Stimulated activated CD4-positive, alpha-beta T cell treated with anti-CD3 and anti-CD28 coated beads, Interleukin-4, amount 100 ng/mL, for 4 hours (primary cell): ENCODE data around the gene ZSWIM1.
"Not testable (repeated sequence)": the region's sequence is repeated elsewhere in the genome, so short reads cannot be mapped to it uniquely, and the experiment has no call there.

ENCODE experiments used
- DNase-seq, 2 experiments: peaks; one replicate each; pipeline ENCODE4 v3.0.0-alpha.2; 2020

Gene ZSWIM1

DNA sequence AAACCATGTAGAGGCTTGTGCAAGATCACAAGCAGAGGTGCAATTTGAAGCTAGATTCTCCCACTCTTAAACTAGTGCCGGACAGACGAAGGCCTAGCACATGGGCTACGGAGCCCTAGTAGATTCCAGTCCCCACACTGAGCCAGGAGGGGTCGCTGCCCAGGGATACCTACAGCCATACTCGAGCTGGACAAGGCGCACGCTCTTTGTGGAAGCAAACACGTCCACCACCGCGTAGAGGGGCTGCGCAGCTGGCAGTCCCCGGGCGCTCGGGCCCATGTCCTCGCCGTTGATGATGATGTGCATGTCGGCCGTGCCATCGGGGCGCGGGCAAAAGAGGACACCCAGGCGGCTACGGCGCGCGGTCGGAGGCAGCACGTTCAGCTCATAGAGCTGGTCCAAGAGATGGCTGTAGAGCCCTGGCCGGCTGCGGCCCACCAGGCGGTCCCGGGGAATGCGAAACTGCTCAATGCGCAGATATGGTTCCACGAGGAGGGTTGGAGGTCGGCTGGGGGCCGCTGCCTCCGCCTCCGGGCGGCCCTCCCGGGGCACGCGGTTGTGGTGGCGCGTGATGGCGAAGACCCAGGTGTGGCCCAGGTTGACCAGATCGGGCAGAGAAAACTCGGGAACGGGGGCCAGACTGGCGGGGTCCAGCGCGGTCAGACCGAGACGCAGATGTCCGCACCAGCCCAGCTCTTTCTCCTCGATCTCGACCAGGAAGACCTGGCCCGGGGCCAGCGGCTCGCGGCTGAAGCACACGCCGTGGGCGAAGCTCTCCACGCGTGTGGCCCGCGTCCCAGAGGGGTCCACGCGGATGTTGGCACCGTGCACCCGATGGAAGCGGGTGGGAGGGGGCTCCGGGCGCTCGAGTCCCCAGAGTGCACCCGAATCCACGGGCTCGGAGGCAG lies 9.3 kb downstream of the ZSWIM1 start:
- DNase-seq: peak; percentile 46 to 47

DNA sequence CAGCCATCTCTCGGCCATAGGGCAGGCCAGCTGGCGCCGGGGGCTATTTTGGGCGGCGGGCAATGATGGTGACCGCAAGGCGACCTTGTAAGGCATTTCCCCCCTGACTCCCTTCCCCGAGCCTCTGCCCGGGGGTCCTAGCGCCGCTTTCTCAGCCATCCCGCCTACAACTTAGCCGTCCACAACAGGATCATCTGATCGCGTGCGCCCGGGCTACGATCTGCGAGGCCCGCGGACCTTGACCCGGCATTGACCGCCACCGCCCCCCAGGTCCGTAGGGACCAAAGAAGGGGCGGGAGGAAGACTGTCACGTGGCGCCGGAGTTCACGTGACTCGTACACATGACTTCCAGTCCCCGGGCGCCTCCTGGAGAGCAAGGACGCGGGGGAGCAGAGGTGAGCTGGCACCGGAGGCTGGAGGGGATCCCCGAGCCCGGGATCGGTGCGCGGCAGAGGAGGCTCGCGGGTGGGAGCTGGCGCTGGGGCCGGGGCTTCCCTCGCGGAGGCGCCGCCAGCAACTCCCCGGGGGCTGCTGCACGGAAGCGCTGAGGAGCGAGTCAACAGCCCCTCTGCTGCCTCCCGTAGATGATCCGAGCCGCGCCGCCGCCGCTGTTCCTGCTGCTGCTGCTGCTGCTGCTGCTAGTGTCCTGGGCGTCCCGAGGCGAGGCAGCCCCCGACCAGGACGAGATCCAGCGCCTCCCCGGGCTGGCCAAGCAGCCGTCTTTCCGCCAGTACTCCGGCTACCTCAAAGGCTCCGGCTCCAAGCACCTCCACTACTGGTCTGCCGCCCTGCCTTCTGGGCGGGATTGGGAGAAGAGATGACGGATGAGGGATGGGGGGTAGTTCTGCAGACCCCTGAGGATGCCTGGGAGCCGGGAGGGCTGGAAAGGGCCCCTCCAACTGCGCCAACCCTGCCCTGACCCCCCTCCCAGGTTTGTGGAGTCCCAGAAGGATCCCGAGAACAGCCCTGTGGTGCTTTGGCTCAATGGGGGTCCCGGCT lies 10.3 kb downstream of the ZSWIM1 start, which contains the start of the genes CTSA and NEURL2:
TSS of gene CTSA (plus strand) at position 351 of the 999 bp plus-strand sequence. CDS start at position 585, 234 bp downstream.
TSS of gene NEURL2 (minus strand) at position 224 of the 999 bp plus-strand sequence. CDS start at position 7, 217 bp downstream.
- DNase-seq: peak; percentile 84 to 87

DNA sequence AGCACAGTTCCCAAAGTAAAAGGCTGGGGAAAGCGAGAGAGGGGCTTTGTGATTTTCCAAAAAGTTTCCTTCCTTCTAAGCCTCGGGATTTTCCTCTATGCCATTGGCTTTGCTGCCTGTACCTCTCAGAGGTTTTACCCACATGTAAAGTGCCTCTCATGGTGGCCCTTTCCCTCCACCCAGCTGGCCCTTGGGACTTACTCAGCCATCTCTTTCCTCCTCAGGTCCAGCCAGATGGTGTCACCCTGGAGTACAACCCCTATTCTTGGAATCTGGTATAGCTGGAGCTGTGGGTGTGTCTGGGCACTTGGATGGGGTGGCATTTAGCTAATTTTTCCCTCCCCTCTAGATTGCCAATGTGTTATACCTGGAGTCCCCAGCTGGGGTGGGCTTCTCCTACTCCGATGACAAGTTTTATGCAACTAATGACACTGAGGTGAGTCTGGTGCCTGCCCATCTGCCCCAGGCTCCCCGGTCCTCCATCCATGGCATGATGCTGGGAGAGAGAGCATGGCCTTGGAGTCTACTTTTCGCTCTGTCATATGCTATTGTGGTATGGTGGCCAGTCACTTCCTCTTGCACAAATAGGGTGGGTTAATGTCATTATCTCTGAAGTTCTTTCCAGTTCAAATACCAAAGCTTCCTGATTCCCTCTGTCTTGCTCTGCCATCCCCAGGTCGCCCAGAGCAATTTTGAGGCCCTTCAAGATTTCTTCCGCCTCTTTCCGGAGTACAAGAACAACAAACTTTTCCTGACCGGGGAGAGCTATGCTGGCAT lies 11.2 kb downstream of the ZSWIM1 start:
- no peak for DNase-seq

DNA sequence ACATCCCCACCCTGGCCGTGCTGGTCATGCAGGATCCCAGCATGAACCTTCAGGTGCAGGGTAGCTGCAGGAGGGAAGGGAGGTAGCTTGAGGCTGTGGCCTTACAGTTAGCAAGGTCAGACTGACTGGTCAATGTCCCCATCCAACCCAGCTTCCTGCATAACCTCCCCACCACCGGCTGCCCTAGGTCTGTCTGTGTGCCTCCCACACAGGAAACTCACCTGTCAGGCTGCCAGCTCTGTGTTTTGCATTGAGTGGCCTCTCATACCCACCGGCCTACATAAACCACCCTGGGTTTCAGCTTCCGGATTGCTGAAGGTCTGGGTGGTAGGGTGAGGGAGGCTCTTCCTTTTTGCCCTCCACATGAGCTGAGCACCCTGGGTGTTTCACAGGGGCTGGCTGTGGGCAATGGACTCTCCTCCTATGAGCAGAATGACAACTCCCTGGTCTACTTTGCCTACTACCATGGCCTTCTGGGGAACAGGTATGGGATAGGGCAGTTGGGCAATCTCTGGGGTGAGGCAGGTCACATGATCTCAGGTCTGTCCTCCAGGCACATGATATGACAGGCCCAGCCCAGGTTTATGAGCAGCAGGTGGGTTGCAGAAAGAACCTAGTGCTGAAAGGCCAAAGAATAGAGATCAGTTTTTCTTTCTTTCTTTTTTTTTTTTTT lies 11.9 kb downstream of the ZSWIM1 start:
- no peak for DNase-seq

DNA sequence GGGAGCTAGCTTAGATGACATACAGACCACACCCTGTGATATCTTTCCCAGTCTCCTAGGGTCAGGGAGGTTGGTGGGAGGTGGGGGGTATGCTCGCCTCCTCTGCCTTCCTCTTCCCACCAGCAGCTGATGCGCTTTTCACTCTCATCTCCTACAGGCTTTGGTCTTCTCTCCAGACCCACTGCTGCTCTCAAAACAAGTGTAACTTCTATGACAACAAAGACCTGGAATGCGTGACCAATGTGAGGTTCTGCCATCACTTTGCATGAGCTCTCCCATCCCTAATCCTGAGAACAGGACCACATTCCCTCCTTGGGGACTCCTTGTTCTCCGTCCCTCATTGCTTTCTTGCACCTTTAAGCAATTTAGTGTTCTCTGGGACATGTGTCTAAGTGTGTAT lies 12.8 kb downstream of the ZSWIM1 start:
- DNase-seq: no peak

DNA sequence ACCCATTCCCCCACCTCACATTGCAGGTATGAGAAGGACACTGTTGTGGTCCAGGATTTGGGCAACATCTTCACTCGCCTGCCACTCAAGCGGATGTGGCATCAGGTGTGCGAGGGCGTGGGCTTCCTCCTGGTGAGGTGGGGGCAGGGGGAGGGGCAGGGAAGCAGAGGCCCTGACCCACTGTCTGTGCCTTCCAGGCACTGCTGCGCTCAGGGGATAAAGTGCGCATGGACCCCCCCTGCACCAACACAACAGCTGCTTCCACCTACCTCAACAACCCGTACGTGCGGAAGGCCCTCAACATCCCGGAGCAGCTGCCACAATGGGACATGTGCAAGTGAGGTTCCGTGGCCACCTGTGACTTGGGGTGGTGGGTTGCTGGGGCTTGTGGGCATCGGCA lies 13.8 kb downstream of the ZSWIM1 start:
- no peak for DNase-seq

DNA sequence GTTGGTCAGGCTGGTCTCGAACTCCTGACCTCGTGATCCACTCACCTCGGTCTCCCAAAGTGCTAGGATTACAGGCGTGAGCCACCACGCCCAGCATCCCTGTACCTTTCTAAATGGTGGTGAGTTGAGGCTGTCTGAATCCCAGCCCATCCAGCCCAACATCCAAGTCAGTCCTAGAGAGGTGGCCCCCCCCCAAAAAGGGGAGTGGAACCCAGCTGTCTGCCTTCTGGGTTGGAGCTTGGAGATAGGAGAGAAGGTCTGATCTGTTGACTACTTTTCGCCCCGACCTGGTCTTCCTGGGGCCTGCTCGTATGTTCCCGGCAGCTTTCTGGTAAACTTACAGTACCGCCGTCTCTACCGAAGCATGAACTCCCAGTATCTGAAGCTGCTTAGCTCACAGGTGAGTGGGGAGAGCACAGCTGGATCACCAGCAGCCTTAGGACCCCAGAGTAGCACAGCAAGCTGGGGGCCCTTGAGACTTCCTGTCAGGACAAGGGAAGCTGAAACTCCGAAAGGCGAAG lies 15.7 kb downstream of the ZSWIM1 start:
- no peak for DNase-seq

DNA sequence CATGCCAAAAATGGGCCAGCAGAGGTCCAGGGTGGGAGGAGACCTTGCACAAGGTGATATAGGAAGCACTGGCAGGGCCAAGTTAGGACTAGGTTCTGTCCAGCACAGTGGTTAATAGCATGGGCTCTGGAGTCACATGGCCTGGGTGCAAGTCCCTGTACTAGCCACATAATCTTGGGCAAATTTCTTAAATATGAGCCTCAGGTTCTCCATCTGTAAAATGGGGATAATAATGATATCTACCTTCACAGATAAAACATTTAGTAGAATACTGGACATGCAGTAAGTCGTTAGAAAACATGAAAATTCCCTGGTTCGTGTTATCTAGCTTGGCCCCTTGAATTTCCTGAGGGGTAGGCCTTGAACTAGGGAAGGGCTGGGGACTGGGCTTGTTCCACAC lies 16.3 kb downstream of the ZSWIM1 start:
- DNase-seq: no peak

DNA sequence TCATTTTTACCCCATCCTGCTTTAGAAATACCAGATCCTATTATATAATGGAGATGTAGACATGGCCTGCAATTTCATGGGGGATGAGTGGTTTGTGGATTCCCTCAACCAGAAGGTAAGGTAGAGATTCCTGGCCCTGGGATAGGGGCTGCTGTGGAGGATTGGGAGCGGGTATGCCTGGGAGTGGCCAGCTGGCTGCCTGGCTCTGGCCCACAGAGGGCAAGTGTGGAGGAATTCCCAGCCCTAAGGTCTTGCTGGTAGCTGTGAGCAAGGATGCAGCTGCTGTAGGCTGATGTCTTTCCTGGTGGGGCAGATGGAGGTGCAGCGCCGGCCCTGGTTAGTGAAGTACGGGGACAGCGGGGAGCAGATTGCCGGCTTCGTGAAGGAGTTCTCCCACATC lies 16.7 kb downstream of the ZSWIM1 start:
- DNase-seq: no peak

DNA sequence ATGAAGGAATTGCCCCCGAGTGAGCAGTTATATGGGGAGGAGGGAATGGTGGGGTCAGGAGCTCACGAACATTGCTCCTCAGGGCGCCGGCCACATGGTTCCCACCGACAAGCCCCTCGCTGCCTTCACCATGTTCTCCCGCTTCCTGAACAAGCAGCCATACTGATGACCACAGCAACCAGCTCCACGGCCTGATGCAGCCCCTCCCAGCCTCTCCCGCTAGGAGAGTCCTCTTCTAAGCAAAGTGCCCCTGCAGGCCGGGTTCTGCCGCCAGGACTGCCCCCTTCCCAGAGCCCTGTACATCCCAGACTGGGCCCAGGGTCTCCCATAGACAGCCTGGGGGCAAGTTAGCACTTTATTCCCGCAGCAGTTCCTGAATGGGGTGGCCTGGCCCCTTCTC lies 17.3 kb downstream of the ZSWIM1 start:
- DNase-seq: no peak

DNA sequence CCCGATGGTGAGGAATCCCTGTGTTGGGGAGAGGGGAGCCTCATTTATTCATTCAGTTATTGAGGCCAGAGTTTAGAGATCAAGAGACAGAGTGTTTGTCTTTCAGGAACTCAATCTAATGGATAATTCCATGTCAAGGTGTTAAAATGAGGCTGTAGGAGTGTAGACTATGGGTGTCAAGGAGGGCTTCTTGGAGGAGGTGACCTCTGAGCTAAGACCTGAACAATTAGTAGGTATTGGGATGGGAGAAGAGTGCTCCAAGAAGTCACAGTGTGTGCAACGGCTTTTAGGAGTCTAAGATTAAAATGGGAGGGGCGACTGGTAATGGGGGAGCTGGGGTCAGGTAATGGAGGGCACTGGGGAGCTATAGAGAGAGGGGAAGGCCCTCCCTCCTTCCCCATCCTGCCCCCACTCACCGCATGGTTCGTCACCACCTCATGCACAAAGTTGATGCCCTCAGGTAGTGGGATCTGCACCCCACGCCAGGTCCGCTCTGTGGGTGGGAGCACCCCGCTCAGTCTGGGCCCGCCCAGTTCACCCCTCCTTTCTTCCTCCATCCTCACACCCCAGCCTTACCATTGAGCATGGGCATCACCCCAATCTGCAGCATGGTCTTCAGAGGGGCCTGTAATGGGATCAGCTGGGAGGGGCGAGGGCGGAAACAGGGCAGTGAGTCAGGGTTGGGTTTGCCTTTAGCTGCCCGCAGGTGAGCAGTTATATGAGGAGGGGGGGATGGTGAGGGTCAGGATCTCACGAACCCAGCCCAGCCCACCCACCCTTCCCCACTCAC lies 18.2 kb downstream of the ZSWIM1 start:
- DNase-seq: no peak

DNA sequence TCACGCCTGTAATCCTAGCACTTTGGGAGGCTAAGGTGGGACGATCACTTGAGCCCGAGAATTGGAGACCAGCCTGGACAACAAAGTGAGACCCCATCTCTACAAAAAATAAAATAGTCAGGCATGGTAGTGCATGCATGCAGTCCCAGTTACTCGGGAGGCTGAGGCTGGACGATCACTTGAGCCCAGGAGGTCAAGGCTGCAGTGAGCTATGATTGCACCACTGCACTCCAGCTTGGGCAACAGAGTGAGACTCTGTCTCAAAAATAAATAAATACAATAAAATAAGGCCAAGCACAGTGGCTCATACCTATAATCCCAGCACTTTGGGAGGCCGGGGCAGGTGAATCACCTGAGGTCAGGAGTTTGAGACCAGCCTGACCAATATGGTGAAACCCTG lies 20.3 kb downstream of the ZSWIM1 start:
- not testable (repeated sequence) for DNase-seq

DNA sequence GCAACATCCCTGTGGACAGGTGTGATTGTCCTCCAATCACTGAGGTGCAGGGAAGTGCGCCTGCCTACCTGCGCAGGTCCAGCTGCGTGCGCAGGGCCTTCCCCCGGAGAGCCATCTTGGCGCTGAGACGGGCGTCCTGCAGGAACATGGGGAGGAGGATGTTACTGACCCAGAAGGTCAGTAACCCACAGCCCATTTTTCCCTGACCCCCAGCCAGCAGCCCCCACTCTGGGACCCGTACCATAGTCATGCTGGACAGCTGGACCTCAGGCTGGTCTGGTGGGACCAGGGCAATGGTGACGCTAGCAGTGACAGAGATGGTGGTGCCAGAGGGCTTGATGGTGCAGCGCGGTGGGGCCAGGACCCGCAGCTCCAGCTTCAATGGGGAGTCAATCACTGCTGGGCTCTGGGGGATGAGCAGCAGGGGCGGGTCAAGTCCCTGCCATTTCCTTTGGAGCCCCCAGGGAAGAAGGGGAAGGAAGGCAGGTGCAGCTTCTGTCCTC lies 21.2 kb downstream of the ZSWIM1 start:
- no peak for DNase-seq

DNA sequence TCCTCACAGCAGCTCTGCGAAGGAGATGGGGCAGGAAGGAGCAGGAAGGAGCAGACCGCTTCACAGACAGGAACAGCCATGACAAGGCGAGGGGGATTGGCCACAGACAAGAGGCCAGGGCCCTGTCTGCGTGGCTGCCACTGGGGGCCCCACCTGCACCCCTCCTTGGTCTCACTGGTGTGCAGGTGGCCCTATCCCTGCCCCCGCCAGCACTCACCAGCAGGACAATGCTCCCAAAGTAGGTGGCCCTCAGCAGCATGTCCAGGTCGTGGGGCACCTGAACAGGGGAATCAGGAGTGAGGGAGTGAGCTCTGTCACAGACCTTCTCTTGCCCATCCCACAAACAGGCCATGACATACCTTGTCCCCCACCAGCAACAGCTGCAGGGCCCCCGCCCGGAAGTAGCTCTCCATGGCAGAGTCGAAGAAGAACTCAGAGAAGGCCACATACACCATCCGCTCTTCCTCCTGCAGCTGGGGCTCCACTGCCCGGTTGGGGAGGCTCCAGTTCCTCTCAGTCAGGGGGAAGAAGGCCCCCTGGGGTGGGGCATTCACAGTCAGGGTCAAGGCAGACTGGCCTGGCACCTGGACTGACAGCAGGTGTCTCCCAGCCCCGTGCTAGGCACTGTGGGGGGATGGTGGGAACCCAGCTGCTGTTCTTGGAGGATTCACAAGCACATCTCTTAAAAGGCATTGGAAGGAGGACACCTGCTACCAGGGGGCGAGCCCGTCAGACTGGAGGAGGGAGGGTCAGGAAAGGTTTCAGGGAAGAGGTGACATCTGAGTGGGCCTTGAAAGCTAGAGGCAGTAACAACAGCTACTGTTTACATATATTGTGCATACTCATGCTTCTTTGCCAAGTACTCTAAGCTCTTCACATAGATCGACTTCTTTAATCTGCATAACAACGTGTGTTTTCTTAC lies 23.8 kb downstream of the ZSWIM1 start:
- DNase-seq: no peak

DNA sequence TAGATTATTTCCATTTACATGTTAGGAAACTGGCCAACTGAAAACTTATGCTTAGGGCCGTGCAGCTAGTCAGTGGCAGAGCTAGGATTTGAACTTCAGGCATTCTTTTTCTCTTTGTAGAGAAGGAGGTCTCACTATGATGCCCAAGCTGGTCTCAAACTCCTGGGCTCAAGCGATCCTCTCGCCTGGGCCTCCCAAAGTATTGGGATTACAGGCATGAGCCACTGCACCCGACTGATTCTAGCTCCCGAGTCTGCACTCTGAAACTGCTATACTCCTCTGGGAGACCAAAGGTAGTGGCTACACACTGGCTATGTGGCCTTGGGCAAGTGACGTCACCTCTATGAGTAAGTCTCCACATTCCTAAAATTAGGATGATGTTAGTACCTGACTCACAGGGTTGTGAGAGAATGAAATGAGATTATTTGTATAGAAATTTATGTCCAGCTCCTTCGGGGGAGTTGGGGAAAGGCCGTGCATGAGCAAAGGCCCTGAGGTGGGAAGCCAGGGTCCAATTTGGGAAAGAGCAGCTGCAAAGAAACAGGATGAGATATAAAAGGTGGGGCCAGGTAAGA lies 24.6 kb downstream of the ZSWIM1 start:
- DNase-seq: no peak

DNA sequence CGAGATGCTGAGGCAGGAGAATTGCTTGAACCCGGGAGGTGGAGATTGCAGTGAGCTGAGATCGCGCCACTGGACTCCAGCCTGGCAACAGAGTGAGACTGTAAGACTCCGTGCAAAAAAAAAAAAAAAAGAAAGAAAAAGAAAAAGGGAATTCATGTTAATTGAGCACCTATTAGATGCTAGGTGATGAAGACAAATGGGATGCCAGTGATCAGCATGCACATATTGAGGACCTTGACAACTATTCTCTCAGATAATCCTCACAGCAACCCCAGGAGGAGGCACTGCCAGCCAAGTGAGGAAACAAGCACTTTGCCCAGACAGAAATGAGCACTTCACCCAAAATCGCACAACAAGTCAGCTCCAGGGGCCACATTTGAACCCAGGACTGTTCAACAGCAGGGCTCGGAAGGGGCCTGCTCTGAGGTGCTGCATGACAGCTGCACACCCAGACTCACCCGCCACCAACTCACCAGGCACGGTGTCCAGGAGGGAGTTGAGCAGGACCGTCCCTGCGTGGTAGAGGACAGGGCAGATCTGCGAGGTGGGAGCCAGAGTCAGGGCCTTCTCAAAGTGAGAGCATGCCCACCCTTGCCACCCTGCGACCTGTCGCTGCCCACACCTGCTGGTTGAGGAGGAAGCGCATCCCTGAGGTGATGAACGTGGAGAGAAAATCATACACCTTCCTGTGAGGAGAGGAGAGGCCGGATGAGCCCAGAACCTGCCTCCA lies 26.4 kb downstream of the ZSWIM1 start:
- no peak for DNase-seq

DNA sequence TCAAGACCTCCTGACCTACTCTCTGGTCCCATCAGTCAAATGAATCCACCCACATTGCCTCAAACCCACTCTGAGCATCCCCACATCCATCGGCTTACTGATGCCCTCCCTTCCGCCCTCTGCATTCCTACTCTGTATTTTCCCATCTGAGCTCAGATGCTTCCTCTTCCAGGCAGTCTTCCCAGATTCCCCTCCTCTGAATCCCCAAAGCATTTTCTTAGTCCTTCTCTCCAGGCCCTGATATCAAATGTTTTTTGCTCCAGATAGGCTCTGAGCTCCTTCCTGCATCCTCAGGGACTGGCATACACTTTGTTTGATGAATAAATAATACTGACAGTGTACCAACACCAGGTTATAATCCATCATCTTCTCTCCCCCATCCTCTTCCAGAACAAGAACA lies 27.1 kb downstream of the ZSWIM1 start:
- DNase-seq: no peak

DNA sequence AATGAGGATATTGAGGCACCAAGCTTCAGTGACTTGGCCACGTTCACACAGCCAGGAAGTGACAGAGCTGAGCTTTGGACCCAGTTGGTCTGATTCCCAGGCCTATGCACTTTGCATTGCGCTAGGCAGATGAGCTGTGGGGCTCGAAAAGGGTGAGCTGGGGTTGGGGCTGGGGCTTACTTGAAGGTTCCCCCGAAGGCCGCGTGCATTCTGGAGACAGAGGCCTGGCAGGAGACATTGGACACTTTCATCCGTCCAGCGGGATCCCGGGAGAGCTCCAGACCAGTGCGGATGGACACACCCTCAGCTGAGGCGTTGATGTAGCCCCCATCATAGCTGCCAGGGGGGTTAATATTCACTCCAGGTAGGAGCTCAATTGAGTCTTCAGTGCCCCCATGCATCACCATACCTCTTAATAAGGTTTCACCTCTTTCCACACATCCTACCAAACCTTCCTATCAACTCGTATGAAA lies 28.3 kb downstream of the ZSWIM1 start:
- no peak for DNase-seq
